HepG2 (cell line): Measurements from ENCODE around the gene PROKR1. TPM values are rescaled to one million over a fixed set of nuclear protein-coding genes. Genes with fewer than 3 reads are reported as not detected.

Source experiments
- ATAC-seq: fragments of 200-7000 bp; cut with Tn5 transposase; 3 replicates; pipeline ENCODE4 v1.9.1; 2020; ENCODE audit warnings: mild to moderate bottlenecking, moderate library complexity
- BruUV-seq: library from RNA; stranded (reverse); fragments of 400-500 nt; replicated peaks from 2 replicates; lab custom pipeline; 2021; lab: Mats Ljungman, UMichigan
- CTCF ChIA-PET: fragments of 300-600 bp; formaldehyde crosslinking; extraction: SDS; loops from one replicate; lab custom pipeline; 2021; ENCODE audit warnings: low total read pairs, inconsistent platforms, low intra/inter-chr PET ratio; lab: Yijun Ruan, JAX
- POLR2A ChIA-PET: fragments of 350-600 bp; sonication (Branson Sonifier 250); formaldehyde crosslinking; loops from one replicate; lab custom pipeline; 2020; ENCODE audit warnings: antibody characterized with exemption, inconsistent platforms; lab: Yijun Ruan, JAX
- DNase-seq: peaks from one replicate; pipeline ENCODE4 v3.0.0-alpha.2; 2015; ENCODE audit warnings: low spot score
- FAIRE-seq: peaks from 3 replicates; lab custom pipeline; 2011; peaks lifted over from hg19 to GRCh38; lab: Jason Lieb, UNC
- H2AFZ ChIP-seq: one replicate; pipeline ENCODE4 v1.6.1; 2011; ENCODE audit warnings: low read length, inconsistent platforms
- H3K27ac ChIP-seq: fragments of 300-600 bp; 3 replicates; pipeline ENCODE4 v1.8.0; 2011; ENCODE audit warnings: mixed run types, mild to moderate bottlenecking, mixed read lengths, low read length, inconsistent platforms; ENCODE audit not compliant: insufficient read depth; ENCODE audit errors: extremely low read length
- H3K27me3 ChIP-seq, 2 experiments: fragments of 200-600 bp in 1 of 2; 2 replicates in 1 of 2; 3 replicates in 1 of 2; pipeline versions ENCODE4 v1.6.0 to v1.8.0; 2011; ENCODE audit warnings: low read length in 2 of 2, mild to moderate bottlenecking in 2 of 2, moderate library complexity in 2 of 2, inconsistent platforms in 1 of 2; ENCODE audit not compliant: insufficient read depth in 2 of 2, control insufficient read depth in 1 of 2
- H3K36me3 ChIP-seq, 2 experiments: fragments of 200-600 bp in 1 of 2; replicated peaks in 1 of 2; 2 replicates in 1 of 2; 3 replicates in 1 of 2; pipeline versions ENCODE4 v1.5.1 to v1.8.0; 2011; ENCODE audit warnings: low read length in 2 of 2, inconsistent platforms in 1 of 2; ENCODE audit not compliant: insufficient read depth in 2 of 2, control insufficient read depth in 1 of 2
- H3K4me1 ChIP-seq: 2 replicates; pipeline ENCODE4 v1.5.1; 2012; ENCODE audit warnings: low read length, inconsistent platforms; ENCODE audit not compliant: insufficient read depth
- H3K4me2 ChIP-seq: 2 replicates; pipeline ENCODE4 v1.6.0; 2011; ENCODE audit warnings: low read depth, low read length, inconsistent platforms
- H3K4me3 ChIP-seq, 3 experiments: fragments of 200-600 bp in 1 of 3; sonication (generic), shearing (Covaris generic) in 1 of 3; replicated peaks in 1 of 3; 2 replicates each; pipeline ENCODE4 v1.5.1; 2011 to 2016; ENCODE audit warnings: low read length in 3 of 3, inconsistent platforms in 2 of 3, low read depth in 2 of 3, mild to moderate bottlenecking in 2 of 3, control low read depth in 1 of 3, mixed read lengths in 1 of 3; ENCODE audit not compliant: insufficient read depth in 1 of 3
- H3K79me2 ChIP-seq: one replicate; pipeline ENCODE4 v1.6.1; 2011; ENCODE audit warnings: low read length, inconsistent platforms; ENCODE audit not compliant: insufficient read depth
- H3K9ac ChIP-seq: 2 replicates; pipeline ENCODE4 v1.6.0; 2011; ENCODE audit warnings: mild to moderate bottlenecking, low read depth, low read length, inconsistent platforms; ENCODE audit not compliant: insufficient read depth
- H3K9me3 ChIP-seq: 2 replicates; pipeline ENCODE4 v1.5.1; 2012; ENCODE audit warnings: mild to moderate bottlenecking, low read length
- H4K20me1 ChIP-seq: 2 replicates; pipeline ENCODE4 v1.6.0; 2011; ENCODE audit warnings: inconsistent platforms, mild to moderate bottlenecking, low read length, moderate library complexity; ENCODE audit not compliant: insufficient read depth
- CBX1 ChIP-seq: IDR thresholded peaks from one replicate; pipeline ENCODE4 v1.6.1; 2016; ENCODE audit warnings: antibody characterized with exemption, low read depth
- CREB1 ChIP-seq, 2 experiments: fragments of 450-650 bp in 1 of 2; IDR thresholded peaks; 2 replicates each; pipeline ENCODE4 v1.6.1; 2016 to 2017; ENCODE audit warnings: control low read depth in 1 of 2, mild to moderate bottlenecking in 1 of 2, missing compliant biosample characterization in 1 of 2, missing genetic modification characterization in 1 of 2
- FLYWCH1 ChIP-seq: sonication (generic); formaldehyde crosslinking; IDR thresholded peaks from 2 replicates; pipeline ENCODE4 v1.8.1; 2023; ENCODE audit warnings: mild to moderate bottlenecking, missing genetic modification reagents
- HDAC2 ChIP-seq: sonication (generic); formaldehyde crosslinking; IDR thresholded peaks from 2 replicates; pipeline ENCODE4 v1.4.0; 2020; ENCODE audit warnings: missing genetic modification reagents
- MAFK ChIP-seq, 2 experiments: IDR thresholded peaks in 1 of 2; conservative IDR thresholded peaks in 1 of 2; 2 replicates each; pipeline ENCODE4 v1.6.1; 2011; ENCODE audit warnings: improper control_type of control experiment in 2 of 2, low read length in 2 of 2
- SNRNP70 ChIP-seq: fragments of 200-400 bp; formaldehyde crosslinking; IDR thresholded peaks from 2 replicates; pipeline ENCODE4 v1.6.1; 2017; ENCODE audit warnings: mild to moderate bottlenecking, low read depth, low read length, moderate library complexity
- ZMAT3 ChIP-seq: sonication (generic); formaldehyde crosslinking; conservative IDR thresholded peaks from 2 replicates; pipeline ENCODE4 v1.7.0; 2021; ENCODE audit warnings: missing genetic modification reagents
- ZNF616 ChIP-seq: sonication (generic); formaldehyde crosslinking; IDR thresholded peaks from 2 replicates; pipeline ENCODE4 v1.5.0; 2020; ENCODE audit warnings: low read depth, mild to moderate bottlenecking, missing genetic modification reagents
- WGBS: methylation state at CpG from one replicate; pipeline ENCODE4 v1.1.6; 2017; ENCODE audit warnings: low lambda C conversion rate; 5-methylcytosine and 5-hydroxymethylcytosine counted together
- in situ Hi-C: cut with HindIII; loops from 2 replicates; pipeline ENCODE4 v1.10.0; 2017; ENCODE audit warnings: low pct_unique_long_range_greater_than_20kb; ENCODE audit not compliant: extremely low pct_ligation_motif_present
- intact Hi-C: fragments of 100-400 bp; cut with micrococcal nuclease; formaldehyde crosslinking; loops from one replicate; pipeline ENCODE4 v1.10.0; 2022; ENCODE audit not compliant: unreplicated experiment
- polyA plus RNA-seq, 8 experiments: library from polyadenylated mRNA; depleted of rRNA in 3 of 8; stranded (reverse) in 7 of 8; unstranded in 1 of 8; fragments of >200 nt; fragmentation: Illumina TruSeq in 4 of 8; extraction: Trizol in 4 of 8; gene quantifications; 2 replicates each; pipeline versions ENCODE4 v1.2.1 to v1.2.3, GENCODE V29; 2011 to 2016; ENCODE audit warnings: low read depth in 4 of 8, missing spikeins in 1 of 8, mixed read lengths in 1 of 8; ENCODE audit not compliant: insufficient read depth in 1 of 8
- total RNA-seq, 5 experiments: library from RNA; depleted of rRNA; stranded (reverse); fragments of >200 nt; fragmentation: Illumina TruSeq; extraction: Trizol; gene quantifications; 2 replicates each; pipeline ENCODE4 v1.2.3, GENCODE V29; 2016; ENCODE audit warnings: low read depth in 1 of 5

PROKR1 gene
- total and polyA plus RNA-seq, 2 of the 13 experiments (the other 11 are each of a cell fraction or from before 2014, with no cell fraction given) = not detected

DNA sequence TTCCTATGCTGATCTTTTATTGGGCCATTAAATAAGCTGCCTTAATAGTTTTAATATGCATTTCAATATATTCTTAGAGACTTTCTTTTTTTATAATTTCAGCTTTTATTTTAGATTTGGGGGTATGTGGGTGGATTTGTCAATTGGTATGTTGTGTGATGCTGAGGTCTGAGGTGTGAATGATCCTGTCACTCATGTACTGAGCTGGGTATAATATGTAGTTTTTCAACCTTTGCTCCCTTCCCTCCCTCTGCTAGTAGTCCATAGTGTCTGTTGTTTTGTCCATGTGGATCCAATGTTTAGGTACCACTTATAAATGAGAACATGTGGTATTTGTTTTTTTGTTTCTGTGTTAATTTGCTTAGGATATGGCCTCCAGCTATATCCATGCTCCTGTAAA lies 35.5 kb upstream of the PROKR1 start:
- no peak for TF ChIP-seq CBX1
- TF ChIP-seq HDAC2 (CRISPR knock-in tag) = no peak
- no peak for TF ChIP-seq CREB1 (IDR thresholded peaks at IDR 0.05)
- no peak for TF ChIP-seq CREB1 (CRISPR knock-in tag; IDR thresholded peaks at IDR 0.05)
- TF ChIP-seq SNRNP70 = no peak
- TF ChIP-seq ZNF616 (CRISPR knock-in tag) = no peak
- no peak for TF ChIP-seq ZMAT3
- TF ChIP-seq, all 625 proteins: peak for 0
- ChIA-PET POLR2A (no interaction called here), CTCF (no interaction called here)
- Histone ChIP-seq H3K79me2 (no peaks in the 10 kb centered on the region), H3K27me3 (no peaks in the 10 kb centered on the region), H3K36me3 (no peaks in the 10 kb centered on the region), H2AFZ (no peak overlapping the region), H3K4me2 (no peak overlapping the region), H3K27ac (no peak overlapping the region), H3K4me3 (no peak overlapping the region), H3K9ac (no peak overlapping the region), H3K9me3 (peaks cover 17% of the 10 kb centered on the region), H3K4me1 (no peaks in the 10 kb centered on the region), H4K20me1 (no peaks in the 10 kb centered on the region)
- intact Hi-C loops = no loop called here
- in situ Hi-C loops = no loop called here
- BruUV-seq = no TSS peak
- ATAC-seq (no peak), DNase-seq (no peak), FAIRE-seq (no peak)

DNA sequence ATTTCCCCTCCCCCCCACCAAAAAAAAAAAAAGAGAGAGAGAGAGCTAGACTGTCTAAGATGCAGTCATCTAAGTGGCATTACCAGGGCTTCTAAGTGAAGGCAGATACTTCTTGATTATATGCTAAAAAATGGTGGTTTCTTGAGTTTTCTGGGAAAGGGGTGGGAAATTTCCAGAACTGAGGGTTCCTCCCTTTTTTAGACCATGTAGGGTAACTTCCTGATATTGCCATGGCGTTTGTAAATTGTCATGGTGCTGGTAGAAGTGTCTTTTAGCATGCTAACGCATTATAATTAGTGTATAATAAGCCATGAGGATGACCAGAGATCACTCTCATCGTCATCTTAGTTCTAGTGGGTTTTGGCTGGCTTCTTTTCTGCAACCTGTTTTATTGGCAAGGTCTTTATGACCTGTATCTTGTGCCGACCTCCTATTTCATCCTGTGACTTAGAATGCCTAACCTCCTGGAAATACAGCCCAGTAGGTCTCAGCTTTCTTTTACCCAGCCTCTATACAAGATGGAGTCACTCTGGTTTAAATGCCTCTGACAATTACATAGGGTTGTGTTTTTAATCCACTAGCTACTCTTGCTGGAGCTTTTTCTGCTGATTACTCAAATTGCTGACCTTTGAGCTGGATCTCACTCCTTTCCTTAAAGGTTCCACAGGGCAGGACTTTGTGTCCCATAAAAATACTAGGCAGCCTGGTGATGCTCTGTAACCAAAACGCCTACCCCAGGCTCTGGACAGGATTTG lies 30.4 kb upstream of the PROKR1 start:
- in situ Hi-C loops (no loop called here), intact Hi-C loops (no loop called here)
- no peaks in the 10 kb centered on the region for H3K79me2 ChIP-seq
- H4K20me1 ChIP-seq = no peaks in the 10 kb centered on the region
- H3K27me3 ChIP-seq = no peaks in the 10 kb centered on the region
- no peaks in the 10 kb centered on the region for H3K4me1 ChIP-seq
- no peak overlapping the region for H3K9ac ChIP-seq
- TF ChIP-seq FLYWCH1 (no peak), MAFK (conservative IDR thresholded peaks at IDR 0.05 in 1 of 2, IDR thresholded peaks at IDR 0.05 in 1 of 2; ENCODE audit: low read length in 2 of 2) (peak; percentile 9 to 23; a peak in 1 of 4 replicates)
- no peak overlapping the region for H3K4me3 ChIP-seq
- DNase-seq (no peak), ATAC-seq (no peak), FAIRE-seq (no peak)
- peaks cover 12% of the 10 kb centered on the region for H3K9me3 ChIP-seq
- no peaks in the 10 kb centered on the region for H3K36me3 ChIP-seq
- no peak overlapping the region for H2AFZ ChIP-seq
- WGBS = 1% methylated on average over 5 of the region's 5 CpGs
- ChIA-PET CTCF (no interaction called here), POLR2A (no interaction called here)
- H3K27ac ChIP-seq = no peak overlapping the region
- no TSS peak for BruUV-seq
- H3K4me2 ChIP-seq = no peak overlapping the region
